MM.1S (cell line): ENCODE results near the gene TP53.

ENCODE experiments used
- DNase-seq: peaks from one replicate; pipeline ENCODE4 v3.0.0-alpha.2; 2015
- H2AFZ ChIP-seq: fragments of 300-600 bp; sonication (generic); 2 replicates; pipeline ENCODE4 v1.6.0; 2016; ENCODE audit warnings: antibody characterized with exemption, low read length
- H3F3A ChIP-seq: fragments of 300-600 bp; sonication (generic); 2 replicates; pipeline ENCODE4 v1.6.1; 2016; ENCODE audit warnings: mild to moderate bottlenecking, antibody characterized with exemption, low read length, moderate library complexity, mixed read lengths; ENCODE audit not compliant: insufficient read depth
- H3K27ac ChIP-seq: fragments of 300-600 bp; sonication (generic); 2 replicates; pipeline ENCODE4 v1.5.1; 2016; ENCODE audit warnings: mild to moderate bottlenecking, low read length
- H3K27me3 ChIP-seq: fragments of 300-600 bp; sonication (generic); replicated peaks from 2 replicates; pipeline ENCODE4 v1.6.0; 2016; ENCODE audit warnings: low read length; ENCODE audit not compliant: insufficient read depth
- H3K36me3 ChIP-seq: fragments of 300-600 bp; sonication (generic); replicated peaks from 2 replicates; pipeline ENCODE4 v1.6.1; 2016; ENCODE audit warnings: mild to moderate bottlenecking, low read length, mixed read lengths; ENCODE audit not compliant: insufficient read depth
- H3K4me1 ChIP-seq: fragments of 300-600 bp; sonication (generic); 2 replicates; pipeline ENCODE4 v1.6.1; 2016; ENCODE audit warnings: low read length, mixed read lengths
- H3K4me2 ChIP-seq: fragments of 300-600 bp; sonication (generic); 2 replicates; pipeline ENCODE4 v1.6.0; 2016; ENCODE audit warnings: low read depth, low read length
- H3K4me3 ChIP-seq: fragments of 300-600 bp; sonication (generic); 2 replicates; pipeline ENCODE4 v1.5.1; 2016; ENCODE audit warnings: low read length, mixed read lengths
- H3K79me2 ChIP-seq: fragments of 300-600 bp; sonication (generic); 2 replicates; pipeline ENCODE4 v1.6.1; 2016; ENCODE audit warnings: mixed run types, low read length, mixed read lengths
- H3K9ac ChIP-seq: fragments of 300-600 bp; sonication (generic); 2 replicates; pipeline ENCODE4 v1.6.1; 2016; ENCODE audit warnings: low read length, mixed read lengths
- H3K9me2 ChIP-seq: fragments of 300-600 bp; sonication (generic); replicated peaks from 2 replicates; pipeline ENCODE4 v1.6.1; 2016; ENCODE audit warnings: mild to moderate bottlenecking, low read length, mixed read lengths; ENCODE audit not compliant: insufficient read depth
- H3K9me3 ChIP-seq: fragments of 300-600 bp; sonication (generic); replicated peaks from 2 replicates; pipeline ENCODE4 v1.6.1; 2016; ENCODE audit warnings: mild to moderate bottlenecking, low read length, mixed read lengths; ENCODE audit not compliant: insufficient read depth
- H4K20me1 ChIP-seq: fragments of 300-600 bp; sonication (generic); 2 replicates; pipeline ENCODE4 v1.6.1; 2016; ENCODE audit warnings: mild to moderate bottlenecking, low read length, moderate library complexity, mixed read lengths; ENCODE audit not compliant: insufficient read depth
- EZH2 ChIP-seq: fragments of 300-600 bp; sonication (generic); optimal IDR thresholded peaks from 2 replicates; pipeline ENCODE3; 2017; ENCODE audit warnings: low read depth, mild to moderate bottlenecking, antibody characterized with exemption, low read length, mixed read lengths
- EZH2phosphoT487 ChIP-seq: fragments of 300-600 bp; sonication (generic); IDR thresholded peaks from 2 replicates; pipeline ENCODE4 v1.6.1; 2018; ENCODE audit warnings: antibody characterized with exemption, low read length
- TF ChIP-seq, protein P1 (sequence below): fragments of 300-600 bp; sonication (generic); IDR thresholded peaks from 2 replicates; pipeline ENCODE4 v1.5.1; 2016; ENCODE audit warnings: antibody characterized with exemption, low read length, mixed read lengths

The TP53 gene

DNA sequence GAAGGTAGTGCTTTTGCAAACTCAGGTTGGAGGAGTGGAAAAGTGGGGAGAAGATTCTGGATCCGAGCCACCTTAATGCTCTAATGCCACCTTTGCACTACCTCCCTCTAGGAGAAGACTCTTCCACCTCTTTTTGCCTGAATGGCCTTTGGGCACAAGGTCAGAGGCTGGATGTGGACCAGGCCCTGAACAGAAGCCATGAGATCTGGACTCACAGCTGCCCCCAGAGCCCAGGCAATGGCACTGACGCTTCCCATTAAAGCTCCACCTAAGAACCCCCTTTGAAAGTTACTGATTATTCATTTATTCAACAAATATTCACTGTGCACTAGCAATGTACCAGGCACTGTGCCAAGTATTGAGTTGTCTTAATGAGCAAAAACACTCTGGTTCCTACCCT, 54.2 kb downstream of the TP53 start:
- Histone ChIP-seq H3K4me3 (no peak overlapping the region), H4K20me1 (no peaks in the 10 kb centered on the region), H3K4me2 (no peak overlapping the region), H3K4me1 (peaks cover 7% of the 10 kb centered on the region), H3K27me3 (peaks cover 30% of the 10 kb centered on the region), H2AFZ (no peak overlapping the region; the same call in 1 of the 2 replicates), H3K9ac (no peak overlapping the region), H3F3A (no peaks in the 10 kb centered on the region), H3K27ac (no peak overlapping the region), H3K36me3 (no peaks in the 10 kb centered on the region), H3K9me2 (no peaks in the 10 kb centered on the region), H3K9me3 (no peaks in the 10 kb centered on the region), H3K79me2 (no peaks in the 10 kb centered on the region)
- no peak for DNase-seq
- TF ChIP-seq, protein P1, sequence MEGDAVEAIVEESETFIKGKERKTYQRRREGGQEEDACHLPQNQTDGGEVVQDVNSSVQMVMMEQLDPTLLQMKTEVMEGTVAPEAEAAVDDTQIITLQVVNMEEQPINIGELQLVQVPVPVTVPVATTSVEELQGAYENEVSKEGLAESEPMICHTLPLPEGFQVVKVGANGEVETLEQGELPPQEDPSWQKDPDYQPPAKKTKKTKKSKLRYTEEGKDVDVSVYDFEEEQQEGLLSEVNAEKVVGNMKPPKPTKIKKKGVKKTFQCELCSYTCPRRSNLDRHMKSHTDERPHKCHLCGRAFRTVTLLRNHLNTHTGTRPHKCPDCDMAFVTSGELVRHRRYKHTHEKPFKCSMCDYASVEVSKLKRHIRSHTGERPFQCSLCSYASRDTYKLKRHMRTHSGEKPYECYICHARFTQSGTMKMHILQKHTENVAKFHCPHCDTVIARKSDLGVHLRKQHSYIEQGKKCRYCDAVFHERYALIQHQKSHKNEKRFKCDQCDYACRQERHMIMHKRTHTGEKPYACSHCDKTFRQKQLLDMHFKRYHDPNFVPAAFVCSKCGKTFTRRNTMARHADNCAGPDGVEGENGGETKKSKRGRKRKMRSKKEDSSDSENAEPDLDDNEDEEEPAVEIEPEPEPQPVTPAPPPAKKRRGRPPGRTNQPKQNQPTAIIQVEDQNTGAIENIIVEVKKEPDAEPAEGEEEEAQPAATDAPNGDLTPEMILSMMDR, result no peak
- TF ChIP-seq EZH2phosphoT487, result no peak
- TF ChIP-seq EZH2, result no peak

DNA sequence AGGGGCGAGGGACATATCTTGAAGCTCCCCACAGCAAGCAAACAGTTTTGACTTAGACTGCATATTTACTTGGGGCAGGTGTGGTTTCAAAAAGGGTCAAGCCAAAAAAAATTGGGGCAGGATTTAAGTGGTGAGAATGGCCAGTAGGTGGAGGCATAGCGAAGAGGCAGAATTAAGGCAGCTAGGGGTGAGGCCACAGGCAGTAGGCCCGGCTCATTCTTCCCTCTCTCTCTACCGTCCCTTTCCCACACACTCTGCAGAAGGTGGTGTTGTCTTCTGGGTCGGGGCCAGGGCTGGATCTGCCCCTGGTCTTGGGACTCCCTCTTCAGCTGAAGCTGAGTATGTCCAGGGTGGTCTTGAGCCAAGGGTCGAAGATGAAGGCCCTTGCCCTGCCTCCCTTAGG, 54.8 kb downstream of the TP53 start:
- Histone ChIP-seq H3F3A (no peaks in the 10 kb centered on the region), H3K27me3 (peaks cover 26% of the 10 kb centered on the region), H4K20me1 (no peaks in the 10 kb centered on the region), H3K9me3 (no peaks in the 10 kb centered on the region), H3K36me3 (no peaks in the 10 kb centered on the region), H3K27ac (no peak overlapping the region), H2AFZ (peak overlapping the region; percentile 69), H3K4me3 (no peak overlapping the region), H3K4me1 (peaks cover 7% of the 10 kb centered on the region), H3K79me2 (no peaks in the 10 kb centered on the region), H3K4me2 (no peak overlapping the region), H3K9ac (no peak overlapping the region), H3K9me2 (no peaks in the 10 kb centered on the region)
- TF ChIP-seq, protein P1, result peak; percentile 64
- no peak for TF ChIP-seq EZH2phosphoT487
- DNase-seq, result peak; percentile 72

DNA sequence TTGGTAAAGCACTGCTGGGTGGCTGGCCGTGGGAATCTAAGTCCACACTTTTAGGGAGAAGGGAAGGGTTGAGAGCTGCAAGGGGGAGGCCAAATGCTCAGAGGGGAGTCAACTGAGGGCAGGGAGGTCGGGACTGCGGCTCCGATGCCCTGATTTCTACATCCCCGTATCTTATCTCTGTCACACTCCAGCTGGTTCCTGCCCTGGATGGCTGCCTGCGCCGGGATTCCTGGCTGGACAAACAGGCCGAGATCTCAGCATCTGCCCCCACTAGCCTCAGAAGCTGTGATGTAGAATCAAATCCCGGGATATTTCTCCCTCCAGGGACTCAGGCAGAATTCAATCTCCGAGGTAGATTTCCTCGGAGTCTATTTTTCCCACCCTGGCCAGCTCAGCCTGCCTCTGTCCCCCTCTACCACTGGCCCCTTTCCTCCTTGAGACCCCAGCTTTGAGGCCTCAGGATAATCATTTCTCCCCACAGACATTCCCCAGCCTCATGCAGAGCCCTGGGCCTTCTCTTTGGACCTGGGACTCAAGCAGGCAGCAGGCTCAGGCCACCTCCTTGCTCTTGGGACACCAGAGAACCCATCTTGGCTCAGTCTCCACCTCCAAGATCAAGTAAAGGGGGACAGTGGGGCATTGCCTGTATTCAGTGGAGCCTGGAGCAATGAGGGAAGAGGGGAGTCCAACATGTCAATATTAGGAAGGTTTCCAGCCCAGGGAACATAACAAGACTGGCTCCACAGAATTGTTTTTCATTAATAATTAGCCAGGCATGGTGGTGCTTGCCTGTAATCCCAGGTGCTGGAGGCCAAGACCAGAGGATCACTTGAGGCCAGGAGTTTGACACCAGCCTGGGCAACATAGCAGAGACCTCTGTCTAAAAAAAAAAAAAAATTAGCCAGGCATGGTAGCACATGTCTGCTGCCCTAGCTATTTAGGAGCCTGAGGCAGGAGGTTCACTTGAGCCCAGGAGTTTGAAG, 55.6 kb downstream of the TP53 start:
- Histone ChIP-seq H3K4me1 (peaks cover 11% of the 10 kb centered on the region), H3K9me2 (no peaks in the 10 kb centered on the region), H3K4me2 (no peak overlapping the region), H3K27ac (no peak overlapping the region), H3K9me3 (no peaks in the 10 kb centered on the region), H3K27me3 (peaks cover 25% of the 10 kb centered on the region), H3F3A (no peaks in the 10 kb centered on the region), H3K9ac (no peak overlapping the region), H4K20me1 (no peaks in the 10 kb centered on the region), H2AFZ (no peak overlapping the region), H3K36me3 (no peaks in the 10 kb centered on the region), H3K4me3 (no peak overlapping the region), H3K79me2 (peaks cover 5% of the 10 kb centered on the region; the same call in 1 of the 2 replicates)
- no peak for DNase-seq
- no peak for TF ChIP-seq EZH2phosphoT487
- no peak for TF ChIP-seq EZH2
- TF ChIP-seq, protein P1, result no peak
